Prostate gland (tissue), 2 donors: ENCODE data around the gene EHBP1L1.

ENCODE experiments used
- POLR2A ChIP-seq: fragments of 450-650 bp; IDR thresholded peaks from one replicate; pipeline ENCODE4 v1.6.1; 2016; ENCODE audit warnings: antibody characterized with exemption, mild to moderate bottlenecking
- POLR2AphosphoS5 ChIP-seq: sonication (generic); formaldehyde crosslinking; IDR thresholded peaks from one replicate; pipeline ENCODE4 v1.6.1; 2017; ENCODE audit warnings: antibody characterized with exemption
- TF ChIP-seq, protein P1 (sequence below), 4 experiments: fragments of 200-600 bp in 2 of 4; fragments of 450-650 bp in 2 of 4; sonication (generic) in 2 of 4; IDR thresholded peaks; 1 replicate in 3 of 4; 2 replicates in 1 of 4; pipeline ENCODE4 v1.5.1; 2016 to 2019; ENCODE audit warnings: antibody characterized with exemption in 4 of 4, mild to moderate bottlenecking in 2 of 4, moderate library complexity in 2 of 4

DNA sequence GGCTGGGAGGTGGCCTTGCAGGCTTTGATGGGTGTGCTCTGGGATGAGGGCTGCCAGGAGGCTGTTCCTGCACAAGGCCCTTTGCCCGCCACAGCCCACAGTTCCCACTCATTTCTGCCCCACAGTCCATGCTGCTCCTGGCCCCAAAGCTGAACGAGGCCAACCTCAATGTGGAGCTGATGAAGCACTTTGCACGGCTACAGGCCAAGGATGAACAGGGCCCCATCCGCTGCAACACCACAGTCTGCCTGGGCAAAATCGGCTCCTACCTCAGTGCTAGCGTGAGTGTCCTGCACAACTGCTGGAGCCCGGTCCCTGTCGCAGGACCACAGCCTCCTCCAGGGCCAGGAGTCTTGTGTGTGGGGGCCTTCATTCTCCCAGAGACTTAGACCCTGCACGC lies 40.8 kb upstream of the EHBP1L1 start:
- TF ChIP-seq, protein P1, sequence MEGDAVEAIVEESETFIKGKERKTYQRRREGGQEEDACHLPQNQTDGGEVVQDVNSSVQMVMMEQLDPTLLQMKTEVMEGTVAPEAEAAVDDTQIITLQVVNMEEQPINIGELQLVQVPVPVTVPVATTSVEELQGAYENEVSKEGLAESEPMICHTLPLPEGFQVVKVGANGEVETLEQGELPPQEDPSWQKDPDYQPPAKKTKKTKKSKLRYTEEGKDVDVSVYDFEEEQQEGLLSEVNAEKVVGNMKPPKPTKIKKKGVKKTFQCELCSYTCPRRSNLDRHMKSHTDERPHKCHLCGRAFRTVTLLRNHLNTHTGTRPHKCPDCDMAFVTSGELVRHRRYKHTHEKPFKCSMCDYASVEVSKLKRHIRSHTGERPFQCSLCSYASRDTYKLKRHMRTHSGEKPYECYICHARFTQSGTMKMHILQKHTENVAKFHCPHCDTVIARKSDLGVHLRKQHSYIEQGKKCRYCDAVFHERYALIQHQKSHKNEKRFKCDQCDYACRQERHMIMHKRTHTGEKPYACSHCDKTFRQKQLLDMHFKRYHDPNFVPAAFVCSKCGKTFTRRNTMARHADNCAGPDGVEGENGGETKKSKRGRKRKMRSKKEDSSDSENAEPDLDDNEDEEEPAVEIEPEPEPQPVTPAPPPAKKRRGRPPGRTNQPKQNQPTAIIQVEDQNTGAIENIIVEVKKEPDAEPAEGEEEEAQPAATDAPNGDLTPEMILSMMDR (IDR thresholded peaks at IDR 0.05) = no peak
- TF ChIP-seq POLR2A = no peak
- TF ChIP-seq POLR2AphosphoS5 = no peak
